ENCODE measurements around the gene CBLL2.
"Not testable (repeated sequence)": the region's sequence is repeated elsewhere in the genome, so short reads cannot be mapped to it uniquely, and the experiment has no call there.

The CBLL2 gene

DNA sequence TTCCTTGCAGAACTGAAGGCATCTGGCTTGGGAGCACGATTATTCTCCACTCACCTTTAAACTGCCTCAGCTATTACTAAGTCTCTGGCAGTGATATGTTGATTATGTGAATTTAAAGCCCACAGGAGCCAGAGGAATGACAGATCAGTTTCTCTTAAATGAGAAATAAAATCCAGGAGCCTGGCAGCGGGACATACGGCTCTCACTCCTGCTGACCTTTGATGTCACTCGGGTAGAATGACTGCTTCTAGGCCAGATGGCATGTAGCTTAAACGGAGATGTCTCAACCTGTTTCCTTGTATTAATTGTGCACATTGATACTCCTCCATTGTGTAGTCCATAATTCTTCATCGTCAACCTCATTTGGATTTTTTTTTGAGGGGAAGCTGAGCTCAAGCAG, 4.0 kb upstream of the CBLL2 start:
- CTCF ChIA-PET = no interaction called here
- 88% methylated on average over 5 of the region's 6 CpGs for WGBS (ENCODE audit: insufficient coverage)

GRCh38 chrX:22273714-22274317, 1.1 kb downstream of the CBLL2 start:
- 83% methylated on average over 8 of the region's 15 CpGs for WGBS (ENCODE audit: insufficient coverage)
- no peak overlapping the region for H3K4me3 ChIP-seq (ENCODE audit: control insufficient read depth in 1 of 7, extremely low read depth in 1 of 7, insufficient read depth in 4 of 7, low read depth in 2 of 7, low read length in 6 of 7)

More for the DNA sequence above, 4.0 kb upstream of the CBLL2 start:
- Histone ChIP-seq H3K27ac (ENCODE audit: insufficient read depth in 1 of 2, low read depth in 1 of 2, low read length in 2 of 2, poor library complexity in 1 of 2, severe bottlenecking in 2 of 2) (no peak overlapping the region), H3K9me3 (ENCODE audit: control extremely low read depth in 1 of 5, control insufficient read depth in 4 of 5, insufficient read depth in 2 of 5, low read depth in 1 of 5, low read length in 4 of 5) (no peaks in the 10 kb centered on the region), H3K27me3 (replicated peaks in 2 of 5; ENCODE audit: control insufficient read depth in 4 of 5, insufficient read depth in 5 of 5, low read length in 4 of 5) (peaks cover 0 to 3% (median 0%) of the 10 kb centered on the region in 5 experiments), H3K4me1 (ENCODE audit: control extremely low read depth in 1 of 4, control insufficient read depth in 4 of 4, insufficient read depth in 4 of 4, low read length in 3 of 4) (no peaks in the 10 kb centered on the region), H3K36me3 (ENCODE audit: control insufficient read depth in 4 of 4, insufficient read depth in 4 of 4, low read length in 3 of 4) (no peaks in the 10 kb centered on the region), H3K4me3 (ENCODE audit: control insufficient read depth in 1 of 7, extremely low read depth in 1 of 7, insufficient read depth in 4 of 7, low read depth in 2 of 7, low read length in 6 of 7) (no peak overlapping the region)
- POLR2A ChIA-PET = no interaction called here
- no peak for DNase-seq

DNA sequence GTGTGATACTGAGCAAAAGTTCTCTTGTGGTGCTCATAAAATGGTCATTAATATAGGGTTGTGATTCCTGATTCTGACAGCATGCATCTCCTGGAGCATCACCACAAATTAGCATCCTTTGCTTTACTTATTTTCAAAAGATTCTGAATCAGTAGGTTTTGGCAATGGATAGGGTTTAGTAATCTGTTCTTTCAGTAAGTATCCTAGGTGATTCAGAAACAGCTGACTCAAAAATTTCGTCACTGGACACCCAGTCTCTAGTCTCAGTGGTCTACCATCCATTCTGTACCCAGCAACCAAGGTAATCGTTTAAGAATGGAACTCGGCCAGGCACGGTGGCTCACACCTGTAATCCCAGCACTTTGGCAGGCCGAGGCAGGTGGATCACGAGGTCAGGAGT, 4.1 kb downstream of the CBLL2 start:
- ChIA-PET CTCF (no interaction called here), POLR2A (no interaction called here)
- peaks cover 0 to 2% (median 0%) of the 10 kb centered on the region in 5 experiments for H3K27me3 ChIP-seq (replicated peaks in 2 of 5; ENCODE audit: control insufficient read depth in 4 of 5, insufficient read depth in 5 of 5, low read length in 4 of 5)
- H3K4me1 ChIP-seq (ENCODE audit: control extremely low read depth in 1 of 4, control insufficient read depth in 4 of 4, insufficient read depth in 4 of 4, low read length in 3 of 4) = no peaks in the 10 kb centered on the region
- no peak overlapping the region for H3K27ac ChIP-seq (ENCODE audit: insufficient read depth in 1 of 2, low read depth in 1 of 2, low read length in 2 of 2, poor library complexity in 1 of 2, severe bottlenecking in 2 of 2)
- DNase-seq = no peak
- 88% methylated on average over 5 of the region's 6 CpGs for WGBS (ENCODE audit: insufficient coverage)
- H3K4me3 ChIP-seq (ENCODE audit: control insufficient read depth in 1 of 7, extremely low read depth in 1 of 7, insufficient read depth in 4 of 7, low read depth in 2 of 7, low read length in 6 of 7) = no peak overlapping the region
- no peaks in the 10 kb centered on the region for H3K36me3 ChIP-seq (ENCODE audit: control insufficient read depth in 4 of 4, insufficient read depth in 4 of 4, low read length in 3 of 4)
- H3K9me3 ChIP-seq (ENCODE audit: control extremely low read depth in 1 of 5, control insufficient read depth in 4 of 5, insufficient read depth in 2 of 5, low read depth in 1 of 5, low read length in 4 of 5) = no peaks in the 10 kb centered on the region

More at GRCh38 chrX:22273714-22274317, 1.1 kb downstream of the CBLL2 start:
- H3K27ac ChIP-seq (ENCODE audit: insufficient read depth in 1 of 2, low read depth in 1 of 2, low read length in 2 of 2, poor library complexity in 1 of 2, severe bottlenecking in 2 of 2) = no peak overlapping the region
- ChIA-PET POLR2A (no interaction called here), CTCF (no interaction called here)
- no peak for DNase-seq
- no peaks in the 10 kb centered on the region for H3K36me3 ChIP-seq (ENCODE audit: control insufficient read depth in 4 of 4, insufficient read depth in 4 of 4, low read length in 3 of 4)
- peaks cover 0 to 2% (median 0%) of the 10 kb centered on the region in 5 experiments for H3K27me3 ChIP-seq (replicated peaks in 2 of 5; ENCODE audit: control insufficient read depth in 4 of 5, insufficient read depth in 5 of 5, low read length in 4 of 5)
- no peaks in the 10 kb centered on the region for H3K9me3 ChIP-seq (ENCODE audit: control extremely low read depth in 1 of 5, control insufficient read depth in 4 of 5, insufficient read depth in 2 of 5, low read depth in 1 of 5, low read length in 4 of 5)
- no peaks in the 10 kb centered on the region for H3K4me1 ChIP-seq (ENCODE audit: control extremely low read depth in 1 of 4, control insufficient read depth in 4 of 4, insufficient read depth in 4 of 4, low read length in 3 of 4)

GRCh38 chrX:22278375-22278774, 5.7 kb downstream of the CBLL2 start:
- Histone ChIP-seq H3K4me3 (ENCODE audit: control insufficient read depth in 1 of 7, extremely low read depth in 1 of 7, insufficient read depth in 4 of 7, low read depth in 2 of 7, low read length in 6 of 7) (no peak overlapping the region), H3K36me3 (ENCODE audit: control insufficient read depth in 4 of 4, insufficient read depth in 4 of 4, low read length in 3 of 4) (no peaks in the 10 kb centered on the region), H3K27ac (ENCODE audit: insufficient read depth in 1 of 2, low read depth in 1 of 2, low read length in 2 of 2, poor library complexity in 1 of 2, severe bottlenecking in 2 of 2) (no peak overlapping the region), H3K4me1 (ENCODE audit: control extremely low read depth in 1 of 4, control insufficient read depth in 4 of 4, insufficient read depth in 4 of 4, low read length in 3 of 4) (no peaks in the 10 kb centered on the region), H3K27me3 (replicated peaks in 2 of 5; ENCODE audit: control insufficient read depth in 4 of 5, insufficient read depth in 5 of 5, low read length in 4 of 5) (no peaks in the 10 kb centered on the region), H3K9me3 (ENCODE audit: control extremely low read depth in 1 of 5, control insufficient read depth in 4 of 5, insufficient read depth in 2 of 5, low read depth in 1 of 5, low read length in 4 of 5) (no peaks in the 10 kb centered on the region)
- ChIA-PET POLR2A (no interaction called here), CTCF (no interaction called here)
- WGBS (ENCODE audit: insufficient coverage) = 52% methylated on average over 3 of the region's 3 CpGs
- no peak for DNase-seq

DNA sequence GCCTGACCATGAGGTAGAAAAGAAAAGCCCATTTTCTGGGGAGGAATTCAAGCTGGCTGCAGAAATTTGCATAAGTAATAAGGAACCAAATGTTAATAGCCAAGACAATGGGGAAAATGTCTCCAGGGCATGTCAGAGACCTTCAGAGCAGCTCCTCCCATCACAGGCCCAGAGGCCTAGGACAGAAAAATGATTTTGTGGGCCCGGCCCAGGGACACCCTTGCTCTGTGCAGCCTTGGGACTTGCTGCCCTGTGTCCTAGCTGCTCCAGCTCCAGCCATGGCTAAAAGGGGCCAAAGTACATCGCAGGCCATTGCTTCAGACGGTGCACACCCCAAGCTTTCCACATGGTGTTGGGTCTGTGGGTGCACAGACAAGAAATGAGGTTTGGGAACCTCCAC, 16.5 kb downstream of the CBLL2 start:
- POLR2A ChIA-PET; H3K9me3 ChIP-seq (ENCODE audit: control extremely low read depth in 1 of 5, control insufficient read depth in 4 of 5, insufficient read depth in 2 of 5, low read depth in 1 of 5, low read length in 4 of 5); DNase-seq; CTCF ChIA-PET; H3K4me3 ChIP-seq (ENCODE audit: control insufficient read depth in 1 of 7, extremely low read depth in 1 of 7, insufficient read depth in 4 of 7, low read depth in 2 of 7, low read length in 6 of 7); H3K4me1 ChIP-seq (ENCODE audit: control extremely low read depth in 1 of 4, control insufficient read depth in 4 of 4, insufficient read depth in 4 of 4, low read length in 3 of 4); H3K27me3 ChIP-seq (replicated peaks in 2 of 5; ENCODE audit: control insufficient read depth in 4 of 5, insufficient read depth in 5 of 5, low read length in 4 of 5); H3K36me3 ChIP-seq (ENCODE audit: control insufficient read depth in 4 of 4, insufficient read depth in 4 of 4, low read length in 3 of 4); H3K27ac ChIP-seq (ENCODE audit: insufficient read depth in 1 of 2, low read depth in 1 of 2, low read length in 2 of 2, poor library complexity in 1 of 2, severe bottlenecking in 2 of 2): not testable (repeated sequence)
- WGBS (ENCODE audit: insufficient coverage) = 77% methylated on average over 3 of the region's 3 CpGs

DNA sequence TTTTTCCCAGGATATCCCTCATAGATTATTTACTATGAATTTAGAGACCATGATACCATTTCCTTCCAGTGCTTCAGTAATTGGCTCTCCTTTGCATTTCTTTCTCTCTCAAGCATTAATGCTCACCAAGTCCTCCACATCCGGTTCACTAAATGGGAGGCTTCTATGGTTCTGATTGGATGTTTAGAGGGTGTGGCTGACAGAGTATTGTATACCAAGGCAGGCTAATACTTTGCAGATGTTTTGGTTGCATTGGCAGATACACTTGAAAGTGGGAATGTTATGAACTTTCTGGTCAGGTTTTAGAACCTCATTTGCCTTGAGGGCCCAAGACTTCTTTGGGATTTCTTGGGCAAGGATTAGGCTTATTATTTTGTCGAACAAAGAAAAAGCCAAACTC, 24.2 kb downstream of the CBLL2 start:
- no peaks in the 10 kb centered on the region for H3K9me3 ChIP-seq (ENCODE audit: control extremely low read depth in 1 of 5, control insufficient read depth in 4 of 5, insufficient read depth in 2 of 5, low read depth in 1 of 5, low read length in 4 of 5)
- H3K27ac ChIP-seq (ENCODE audit: insufficient read depth in 1 of 2, low read depth in 1 of 2, low read length in 2 of 2, poor library complexity in 1 of 2, severe bottlenecking in 2 of 2) = no peak overlapping the region
- CTCF ChIA-PET = no interaction called here
- H3K4me1 ChIP-seq (ENCODE audit: control extremely low read depth in 1 of 4, control insufficient read depth in 4 of 4, insufficient read depth in 4 of 4, low read length in 3 of 4) = peaks cover 0 to 5% (median 3%) of the 10 kb centered on the region in 4 experiments
- no peak for DNase-seq
- no CpG with 5 or more reads among the region's 2 CpGs for WGBS (ENCODE audit: insufficient coverage)
- no peaks in the 10 kb centered on the region for H3K27me3 ChIP-seq (replicated peaks in 2 of 5; ENCODE audit: control insufficient read depth in 4 of 5, insufficient read depth in 5 of 5, low read length in 4 of 5)
- H3K36me3 ChIP-seq (ENCODE audit: control insufficient read depth in 4 of 4, insufficient read depth in 4 of 4, low read length in 3 of 4) = no peaks in the 10 kb centered on the region
- no peak overlapping the region for H3K4me3 ChIP-seq (ENCODE audit: control insufficient read depth in 1 of 7, extremely low read depth in 1 of 7, insufficient read depth in 4 of 7, low read depth in 2 of 7, low read length in 6 of 7)
- POLR2A ChIA-PET = no interaction called here

DNA sequence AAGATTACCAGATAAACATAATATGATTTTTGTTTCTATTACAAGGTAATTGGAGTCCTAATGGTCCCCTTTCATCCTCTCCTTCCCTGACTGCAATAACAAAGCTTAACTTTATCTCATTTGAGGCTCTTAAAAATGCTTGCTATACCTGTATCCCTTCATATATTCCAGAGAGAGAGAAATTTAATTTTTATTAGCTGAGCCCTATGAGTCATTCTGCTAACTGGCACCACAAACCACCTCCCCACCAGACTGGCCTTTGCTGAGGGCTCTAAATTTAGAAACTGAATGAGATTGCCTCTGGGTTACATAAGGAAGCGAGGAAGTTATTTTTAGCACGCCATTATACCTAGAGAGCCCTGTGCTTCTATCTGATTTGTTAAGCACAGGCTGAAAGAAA, 27.4 kb downstream of the CBLL2 start:
- WGBS (ENCODE audit: insufficient coverage) = 0% methylated on average over 2 of the region's 2 CpGs

More for the DNA sequence above, 27.4 kb downstream of the CBLL2 start:
- Histone ChIP-seq H3K9me3 (ENCODE audit: control extremely low read depth in 1 of 5, control insufficient read depth in 4 of 5, insufficient read depth in 2 of 5, low read depth in 1 of 5, low read length in 4 of 5) (no peaks in the 10 kb centered on the region), H3K4me1 (ENCODE audit: control extremely low read depth in 1 of 4, control insufficient read depth in 4 of 4, insufficient read depth in 4 of 4, low read length in 3 of 4) (peaks cover 0 to 5% (median 3%) of the 10 kb centered on the region in 4 experiments), H3K4me3 (ENCODE audit: control insufficient read depth in 1 of 7, extremely low read depth in 1 of 7, insufficient read depth in 4 of 7, low read depth in 2 of 7, low read length in 6 of 7) (no peak overlapping the region), H3K27me3 (replicated peaks in 2 of 5; ENCODE audit: control insufficient read depth in 4 of 5, insufficient read depth in 5 of 5, low read length in 4 of 5) (no peaks in the 10 kb centered on the region), H3K36me3 (ENCODE audit: control insufficient read depth in 4 of 4, insufficient read depth in 4 of 4, low read length in 3 of 4) (no peaks in the 10 kb centered on the region), H3K27ac (ENCODE audit: insufficient read depth in 1 of 2, low read depth in 1 of 2, low read length in 2 of 2, poor library complexity in 1 of 2, severe bottlenecking in 2 of 2) (no peak overlapping the region)
- POLR2A ChIA-PET = no interaction called here
- CTCF ChIA-PET = no interaction called here
- peak in 2 of 3 donors; percentile 36 to 50 for DNase-seq
